ENCODE data around the gene ZRANB3.
"Not testable (repeated sequence)": the region's sequence is repeated elsewhere in the genome, so short reads cannot be mapped to it uniquely, and the experiment has no call there.

Gene ZRANB3

GRCh38 chr2:135320465-135321355 lies 210.3 kb downstream of the ZRANB3 start:
- no peak for DNase-seq (ENCODE audit: low read depth in 3 of 3)

DNA sequence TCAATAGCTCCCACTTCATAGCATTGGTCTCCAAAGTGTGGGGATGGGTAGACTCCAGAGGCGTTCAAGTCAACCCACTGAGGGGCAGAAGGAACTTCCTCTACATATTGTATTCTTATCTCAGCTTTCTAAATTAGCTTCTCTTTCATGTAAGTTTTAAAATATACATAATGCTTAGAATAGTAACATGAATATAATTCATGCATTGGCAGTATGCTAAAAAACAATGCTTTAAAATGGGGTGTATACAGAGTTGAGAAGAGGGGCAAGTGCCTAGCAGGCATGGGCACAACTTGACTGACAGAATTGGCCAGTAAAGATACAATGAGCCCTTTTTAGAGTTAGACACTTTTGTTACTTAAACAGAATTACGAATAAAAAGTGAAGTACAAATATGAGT lies 212.2 kb downstream of the ZRANB3 start:
- no peak for DNase-seq (ENCODE audit: low read depth in 3 of 3)

- DNase-seq (ENCODE audit: low read depth in 3 of 3), result no peak
Observed at GRCh38 chr2:135317375-135317774, 213.6 kb downstream of the ZRANB3 start.

DNA sequence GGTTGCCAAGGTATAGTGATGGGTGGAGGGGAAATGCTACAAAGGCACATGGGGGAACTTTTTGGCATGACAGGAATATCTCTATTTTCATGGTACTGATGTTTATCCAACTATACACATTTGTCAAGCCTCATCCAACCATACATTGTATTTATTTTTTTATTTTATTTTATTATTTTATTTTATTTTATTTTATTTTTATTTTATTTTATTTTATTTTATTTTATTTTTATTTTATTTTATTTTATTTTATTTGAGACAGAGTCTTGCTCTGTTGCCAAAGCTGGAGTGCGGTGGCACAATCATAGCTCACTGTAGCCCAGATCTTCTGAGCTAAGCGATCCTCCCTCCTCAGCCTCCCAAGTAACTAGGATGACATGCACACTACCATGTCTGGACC lies 219.1 kb downstream of the ZRANB3 start:
- DNase-seq (ENCODE audit: low read depth in 3 of 3), result no peak

- no peak for DNase-seq (ENCODE audit: low read depth in 3 of 3)
Observed at GRCh38 chr2:135311268-135311667, 219.8 kb downstream of the ZRANB3 start.

DNA sequence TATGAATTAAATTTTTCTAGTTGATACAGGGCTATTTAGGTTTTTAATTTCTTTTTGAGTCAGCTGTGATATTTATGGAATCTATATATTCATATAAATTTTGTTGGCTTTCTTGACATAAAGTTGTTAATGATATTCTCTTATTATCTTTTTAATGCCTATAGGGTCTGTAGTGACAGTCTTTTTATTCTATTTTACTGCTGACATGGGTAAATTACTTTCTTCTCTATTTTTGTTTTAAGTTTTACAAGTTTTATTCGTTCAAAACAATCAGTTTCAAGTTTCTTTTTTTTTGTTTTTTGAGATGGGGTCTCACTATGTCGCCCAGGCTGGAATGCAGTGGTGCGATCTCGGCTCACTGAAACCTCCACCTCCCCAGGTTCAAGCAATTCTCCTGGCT lies 226.3 kb downstream of the ZRANB3 start:
- no peak for DNase-seq (ENCODE audit: low read depth in 3 of 3)

DNA sequence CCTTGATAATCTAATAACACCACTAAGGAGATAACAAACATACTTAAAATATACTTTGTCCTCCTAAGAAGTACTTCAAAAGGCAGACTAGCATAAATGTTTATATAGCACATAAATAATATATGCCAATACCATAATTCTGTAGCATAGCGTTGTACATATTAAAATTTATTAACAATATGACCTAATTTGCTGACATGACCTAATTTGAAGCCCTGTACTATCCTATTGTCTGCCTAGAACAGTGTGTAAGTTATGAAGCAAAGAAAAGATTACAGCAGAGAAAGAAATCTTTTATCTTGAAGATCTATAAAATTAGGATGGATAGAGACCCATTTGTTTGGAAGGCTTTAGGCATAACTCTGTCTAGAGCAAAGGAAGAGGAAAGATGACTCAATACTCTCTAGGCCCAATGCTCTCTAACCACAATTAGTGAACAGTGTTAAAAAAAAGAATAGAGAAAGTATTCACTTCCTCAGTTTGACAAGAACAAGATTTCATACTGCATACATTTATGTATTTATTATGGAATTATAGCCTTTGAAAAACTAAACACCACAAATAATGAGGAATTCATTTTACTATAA lies 231.3 kb downstream of the ZRANB3 start:
- no peak for DNase-seq (ENCODE audit: low read depth in 3 of 3)

DNA sequence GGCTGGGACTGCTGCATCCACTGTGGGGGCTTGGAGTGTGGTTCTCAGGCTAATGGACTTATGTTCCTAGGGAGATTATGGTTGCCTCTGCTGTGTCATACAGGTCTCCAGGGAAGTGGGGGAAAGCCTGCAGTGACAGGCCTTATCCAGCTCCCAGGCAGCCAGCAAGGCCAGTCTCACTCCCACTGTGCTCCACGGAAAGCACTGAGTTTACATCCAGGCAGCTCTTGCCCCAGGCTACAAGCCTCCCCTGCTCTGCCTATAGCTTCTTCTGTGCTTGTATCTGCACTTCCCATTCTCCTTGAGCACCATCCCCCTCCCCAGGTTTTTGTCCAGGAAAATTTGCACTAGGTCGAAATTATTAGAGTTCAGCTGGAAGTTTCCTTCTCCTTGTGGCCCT lies 231.9 kb downstream of the ZRANB3 start:
- no peak for DNase-seq (ENCODE audit: low read depth in 3 of 3)

DNA sequence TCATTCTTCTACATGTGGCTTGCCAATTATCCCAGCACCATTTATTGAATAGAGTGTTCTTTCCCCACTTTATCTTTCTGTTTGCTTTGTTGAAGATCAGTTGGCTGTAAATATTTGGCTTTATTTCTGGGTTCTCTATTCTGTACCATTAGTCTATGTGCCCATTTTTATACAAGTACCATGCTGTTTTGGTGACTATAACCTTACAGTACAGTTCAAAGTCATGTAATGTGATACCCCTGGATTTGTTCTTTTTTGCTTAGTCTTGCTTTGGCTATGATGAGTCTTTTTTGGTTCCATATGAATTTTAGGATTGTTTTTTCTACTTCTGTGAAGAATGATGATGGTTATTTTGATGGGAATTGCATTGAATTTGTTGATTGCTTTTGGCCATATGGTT lies 243.9 kb downstream of the ZRANB3 start:
- not testable (repeated sequence) for DNase-seq (ENCODE audit: low read depth in 3 of 3)

- DNase-seq (ENCODE audit: low read depth in 3 of 3), result no peak
Observed at GRCh38 chr2:135285391-135285790, 245.6 kb downstream of the ZRANB3 start.

GRCh38 chr2:135281379-135281778 lies 249.6 kb downstream of the ZRANB3 start:
- no peak for DNase-seq (ENCODE audit: low read depth in 3 of 3)

GRCh38 chr2:135279209-135279608 lies 251.8 kb downstream of the ZRANB3 start:
- no peak for DNase-seq (ENCODE audit: low read depth in 3 of 3)

DNA sequence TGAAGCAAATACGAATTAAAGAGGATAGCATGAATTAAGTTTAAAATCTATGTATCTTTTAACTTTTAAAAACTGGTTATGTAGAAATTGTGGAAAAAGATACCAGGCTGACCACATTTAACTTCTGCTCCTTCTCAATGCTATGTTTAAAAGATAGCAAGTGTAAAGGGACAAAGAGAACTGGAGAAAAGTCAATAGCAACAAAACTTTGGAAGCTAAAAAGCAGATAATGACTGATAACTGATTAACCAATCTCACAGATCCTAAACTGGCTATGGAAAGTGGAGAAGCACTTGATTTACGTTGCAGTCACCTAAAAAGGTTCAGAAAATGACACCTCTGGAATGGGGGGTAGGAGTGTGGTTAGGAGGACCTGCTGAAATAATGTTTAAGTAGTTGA lies 254.5 kb downstream of the ZRANB3 start:
- no peak for DNase-seq (ENCODE audit: low read depth in 3 of 3)

GRCh38 chr2:135271006-135271405 lies 260.0 kb downstream of the ZRANB3 start:
- DNase-seq (ENCODE audit: low read depth in 3 of 3), result no peak

DNA sequence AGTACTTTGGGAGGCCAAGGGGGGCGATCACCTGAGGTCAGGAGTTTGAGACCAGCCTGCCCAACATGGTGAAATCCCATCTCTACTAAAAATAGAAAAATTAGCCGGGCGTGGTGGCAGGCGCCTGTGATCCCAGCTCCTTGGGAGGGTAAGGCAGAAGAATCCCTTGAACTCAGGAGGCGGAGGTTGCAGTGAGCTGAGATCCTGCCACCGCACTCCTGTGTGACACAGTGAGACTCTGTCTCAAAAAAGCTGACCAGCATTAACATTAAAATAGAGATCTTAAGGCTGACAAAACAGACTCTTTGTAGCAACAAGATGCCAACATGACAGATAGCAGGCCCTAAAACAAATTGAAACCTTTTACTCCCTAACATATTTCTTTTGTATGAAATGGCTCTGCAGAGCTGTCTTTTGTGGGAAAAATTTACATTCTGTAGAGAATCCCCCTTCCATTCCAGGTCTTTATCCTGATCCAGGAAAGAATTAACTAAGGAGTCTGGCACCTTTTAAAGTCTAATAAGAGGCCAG lies 265.0 kb downstream of the ZRANB3 start:
- no peak for DNase-seq (ENCODE audit: low read depth in 3 of 3)

DNA sequence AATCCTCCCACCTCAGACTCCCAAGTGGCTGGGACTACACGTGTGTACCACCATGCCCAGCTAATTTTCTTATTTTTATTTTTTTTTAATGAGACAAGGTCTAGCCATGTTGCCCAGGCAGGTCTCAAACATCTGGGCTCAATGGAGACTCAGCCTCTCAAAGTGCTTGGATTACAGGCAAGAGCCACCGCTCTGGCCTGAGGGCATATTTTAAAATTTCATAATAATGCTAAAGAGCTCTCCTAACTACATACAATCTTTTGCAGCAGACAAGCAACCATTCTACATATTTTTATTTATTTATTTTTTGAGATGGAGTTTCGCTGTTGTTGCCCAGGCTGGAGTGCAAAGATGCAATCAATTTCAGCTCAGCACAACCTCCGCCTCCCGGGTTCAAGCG lies 271.9 kb downstream of the ZRANB3 start:
- no peak for DNase-seq (ENCODE audit: low read depth in 3 of 3)

DNA sequence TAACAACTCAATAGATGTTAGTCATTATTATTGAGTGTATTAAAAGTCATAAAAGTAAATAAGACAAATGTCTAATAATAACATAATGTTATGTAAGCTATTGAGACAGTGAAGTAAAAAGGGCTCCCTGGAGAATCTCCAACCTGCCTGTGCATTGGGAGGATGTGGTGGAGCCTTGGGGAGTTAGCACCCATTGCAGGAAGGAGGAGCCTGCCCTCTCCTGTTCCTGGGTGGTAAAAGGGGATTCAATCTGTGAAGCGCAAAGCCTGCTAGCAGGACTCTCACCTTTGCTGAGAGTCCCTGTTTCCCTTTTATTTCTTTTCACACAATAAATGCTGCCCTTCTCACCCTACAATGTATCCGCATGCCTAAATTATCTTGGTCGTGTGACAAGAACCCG lies 272.8 kb downstream of the ZRANB3 start:
- DNase-seq (ENCODE audit: low read depth in 3 of 3), result no peak

- DNase-seq (ENCODE audit: low read depth in 3 of 3), result no peak
Observed at GRCh38 chr2:135257383-135258090, 273.5 kb downstream of the ZRANB3 start.

DNA sequence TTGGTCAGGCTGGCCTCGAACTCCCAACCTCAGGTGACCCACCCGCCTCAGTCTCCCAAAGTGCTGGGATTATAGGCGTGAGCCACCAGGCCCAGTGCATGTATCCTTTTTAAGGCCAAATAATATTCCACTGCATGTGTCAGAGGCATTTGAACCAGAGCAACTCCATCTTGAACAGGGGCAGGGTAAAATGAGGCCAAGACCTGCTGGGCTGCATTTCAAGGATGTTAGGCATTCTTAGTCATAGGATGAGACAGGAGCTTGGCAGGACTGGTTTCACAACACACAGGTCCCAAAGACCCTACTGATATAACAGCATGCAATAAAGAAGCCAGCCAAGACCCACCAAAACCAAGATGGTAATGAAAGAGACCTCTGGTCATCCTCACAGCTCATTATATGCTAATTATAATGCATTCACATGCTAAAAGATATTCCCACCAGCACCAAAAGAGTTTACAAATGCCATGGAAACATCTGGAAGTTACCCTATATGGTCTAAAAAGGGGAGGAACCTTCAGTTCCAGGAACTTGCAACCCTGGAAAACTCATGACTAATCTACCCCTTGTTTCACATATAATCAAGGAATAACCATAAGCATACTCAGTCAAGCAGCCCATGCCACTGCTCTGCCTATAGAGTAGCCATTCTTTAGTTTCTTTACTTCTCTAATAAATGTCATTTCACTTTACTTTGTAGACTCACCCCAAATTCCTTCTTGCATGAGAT lies 274.3 kb downstream of the ZRANB3 start:
- no peak for DNase-seq (ENCODE audit: low read depth in 3 of 3)

DNA sequence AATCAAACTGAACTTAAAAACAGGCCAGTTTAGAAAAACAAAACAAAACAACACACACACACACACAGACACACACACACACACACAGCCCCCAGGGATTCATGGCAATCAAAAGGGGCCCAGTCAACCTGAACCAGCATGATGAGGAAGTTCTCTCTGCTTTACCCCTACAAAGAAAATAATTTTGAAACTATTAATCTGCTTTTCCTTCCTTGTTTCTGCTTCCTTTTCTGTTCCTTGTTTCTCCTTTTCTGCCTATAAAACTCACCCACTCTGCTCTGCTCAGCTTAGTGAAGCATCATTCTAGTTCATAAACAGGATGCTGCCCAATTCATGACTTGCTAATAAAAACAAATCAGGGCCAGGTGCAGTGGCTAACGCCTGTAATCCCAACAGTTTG lies 275.8 kb downstream of the ZRANB3 start:
- DNase-seq (ENCODE audit: low read depth in 3 of 3), result no peak

DNA sequence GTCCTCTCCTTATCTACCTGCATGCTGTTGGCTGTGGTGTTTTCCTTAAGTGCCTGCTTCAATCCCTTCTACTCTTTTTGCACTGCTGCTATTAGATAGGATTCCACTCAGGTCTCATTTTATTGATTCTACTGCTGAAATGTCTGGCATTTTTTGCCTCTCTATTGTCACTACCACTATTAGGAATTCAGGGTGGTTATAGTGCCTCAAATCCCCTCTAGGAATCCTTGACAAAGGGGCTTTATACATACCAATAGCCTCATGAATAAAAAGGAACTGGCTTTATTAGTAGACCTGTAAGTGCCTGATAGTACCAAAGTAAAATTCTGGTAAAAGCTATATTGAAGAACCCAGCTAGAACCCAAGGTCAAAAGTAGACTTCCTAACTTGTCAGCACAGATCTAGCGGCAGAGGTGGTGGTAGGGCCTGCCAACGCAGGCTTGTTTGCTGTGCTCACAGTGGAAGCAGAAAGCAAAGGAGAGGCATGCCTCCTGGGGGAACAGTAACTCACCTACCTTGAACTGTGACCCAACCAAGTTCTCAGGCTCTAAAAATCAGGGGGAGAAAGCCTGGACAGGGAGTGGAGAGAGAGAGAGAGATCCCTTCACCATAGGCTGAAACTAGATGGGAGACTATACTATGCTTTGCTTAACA lies 278.1 kb downstream of the ZRANB3 start:
- no peak for DNase-seq (ENCODE audit: low read depth in 3 of 3)
